Right lobe of liver (tissue), 6 donors: ENCODE data around the gene SLC35A3. TPM values are rescaled to one million over a fixed set of nuclear protein-coding genes. Genes with fewer than 3 reads are reported as not detected.

Source experiments
- ATAC-seq, 4 donors: fragments of 200-7000 bp; cut with Tn5 transposase; one replicate each; pipeline ENCODE4 v1.9.1; 2020; ENCODE audit warnings: mild to moderate bottlenecking in 4 of 4, moderate library complexity in 4 of 4
- DNase-seq, 3 donors: peaks; one replicate each; pipeline ENCODE4 v3.0.0-alpha.2; 2020
- H3K27ac ChIP-seq, 3 donors: fragments of 200-600 bp; one replicate each; pipeline ENCODE4 v1.8.0; 2022
- H3K27me3 ChIP-seq, 2 donors: fragments of 200-600 bp; one replicate each; pipeline ENCODE4 v1.8.0; 2022
- H3K36me3 ChIP-seq, 4 donors: fragments of 200-600 bp; sonication (generic) in 1 of 4; one replicate each; pipeline versions ENCODE4 v1.5.1 to v1.8.0; 2017 to 2022; ENCODE audit warnings: control low read depth in 1 of 4
- H3K4me1 ChIP-seq, 4 donors: fragments of 200-600 bp; sonication (generic) in 1 of 4; one replicate each; pipeline versions ENCODE4 v1.5.1 to v1.8.0; 2017 to 2022; ENCODE audit warnings: control low read depth in 1 of 4
- H3K4me3 ChIP-seq, 3 donors: fragments of 200-600 bp; one replicate each; pipeline ENCODE4 v1.8.0; 2022
- H3K9me3 ChIP-seq, 4 donors: fragments of 200-600 bp; sonication (generic) in 1 of 4; one replicate each; pipeline versions ENCODE4 v1.5.1 to v1.8.0; 2017 to 2022; ENCODE audit warnings: control low read depth in 1 of 4
- POLR2A ChIP-seq: fragments of 450-650 bp; IDR thresholded peaks from one replicate; pipeline ENCODE4 v1.6.1; 2017; ENCODE audit warnings: antibody characterized with exemption, mild to moderate bottlenecking
- WGBS: methylation state at CpG from one replicate; pipeline ENCODE4 v1.1.6; 2018; ENCODE audit warnings: low coverage, low lambda C conversion rate; ENCODE audit not compliant: insufficient coverage; ENCODE audit errors: missing lambda C conversion rate; 5-methylcytosine and 5-hydroxymethylcytosine counted together
- intact Hi-C, 2 donors: fragments of 100-400 bp; cut with DNase I; formaldehyde crosslinking; loops; one replicate each; pipeline versions ENCODE4 v1.11.2 to v1.14.1; 2022
- total RNA-seq, 6 experiments: library from RNA; depleted of rRNA in 2 of 6; stranded (reverse); fragments of >200 nt in 2 of 6; fragmentation: NEBNext Ultra II Directional in 3 of 6; extraction: Animal tissue kit (Norgen Biotek cat#: 25700) in 3 of 6; gene quantifications; one replicate each; pipeline versions ENCODE4 v1.1.0 to v1.2.4, GENCODE V29; 2016 to 2023
- TF ChIP-seq, protein P1 (sequence below), 4 donors: fragments of 200-600 bp in 3 of 4; fragments of 450-650 bp in 1 of 4; IDR thresholded peaks; one replicate each; pipeline versions ENCODE4 v1.5.1 to v1.8.0; 2016 to 2022; ENCODE audit warnings: antibody characterized with exemption in 4 of 4, mild to moderate bottlenecking in 2 of 4
- donor health status: DM: no; HTN: yes; CAD: no.
- donor health status: DM: no; HTN: no; CAD: no.
- donor health status: DM: no; HTN: no; CAD: no.
- donor health status: DM: no; HTN: yes; CAD: no.
- donor health status: DM: no; HTN: yes; CAD: no.

SLC35A3 gene
- total RNA-seq, 6 experiments from 2014 or later = 15.5 to 29.8 (median 23.8) TPM

DNA sequence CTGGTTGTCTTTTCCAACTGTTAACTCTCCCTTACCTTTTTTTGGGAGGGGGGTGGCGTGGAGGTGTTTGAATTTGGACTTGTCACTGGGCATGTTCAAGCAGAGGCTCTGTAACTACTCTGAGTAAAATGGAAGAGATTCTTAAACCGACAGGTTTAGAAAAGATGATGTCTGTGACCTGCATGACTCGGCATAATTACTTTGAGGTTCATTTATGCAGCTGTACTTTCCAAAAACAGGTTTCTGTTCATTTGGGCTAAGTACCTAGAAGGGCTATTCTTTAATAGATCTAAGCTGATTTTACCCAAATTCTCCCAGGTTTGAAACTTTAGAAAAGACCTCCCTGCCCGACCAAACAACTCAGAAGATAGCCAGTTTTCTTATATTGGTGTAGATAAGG, 80.3 kb downstream of the SLC35A3 start:
- TF ChIP-seq POLR2A = no peak
- TF ChIP-seq, protein P1, sequence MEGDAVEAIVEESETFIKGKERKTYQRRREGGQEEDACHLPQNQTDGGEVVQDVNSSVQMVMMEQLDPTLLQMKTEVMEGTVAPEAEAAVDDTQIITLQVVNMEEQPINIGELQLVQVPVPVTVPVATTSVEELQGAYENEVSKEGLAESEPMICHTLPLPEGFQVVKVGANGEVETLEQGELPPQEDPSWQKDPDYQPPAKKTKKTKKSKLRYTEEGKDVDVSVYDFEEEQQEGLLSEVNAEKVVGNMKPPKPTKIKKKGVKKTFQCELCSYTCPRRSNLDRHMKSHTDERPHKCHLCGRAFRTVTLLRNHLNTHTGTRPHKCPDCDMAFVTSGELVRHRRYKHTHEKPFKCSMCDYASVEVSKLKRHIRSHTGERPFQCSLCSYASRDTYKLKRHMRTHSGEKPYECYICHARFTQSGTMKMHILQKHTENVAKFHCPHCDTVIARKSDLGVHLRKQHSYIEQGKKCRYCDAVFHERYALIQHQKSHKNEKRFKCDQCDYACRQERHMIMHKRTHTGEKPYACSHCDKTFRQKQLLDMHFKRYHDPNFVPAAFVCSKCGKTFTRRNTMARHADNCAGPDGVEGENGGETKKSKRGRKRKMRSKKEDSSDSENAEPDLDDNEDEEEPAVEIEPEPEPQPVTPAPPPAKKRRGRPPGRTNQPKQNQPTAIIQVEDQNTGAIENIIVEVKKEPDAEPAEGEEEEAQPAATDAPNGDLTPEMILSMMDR (IDR thresholded peaks at IDR 0.05) = no peak
- H3K27ac ChIP-seq = no peak overlapping the region
- 65% methylated on average over 3 of the region's 4 CpGs for WGBS

DNA sequence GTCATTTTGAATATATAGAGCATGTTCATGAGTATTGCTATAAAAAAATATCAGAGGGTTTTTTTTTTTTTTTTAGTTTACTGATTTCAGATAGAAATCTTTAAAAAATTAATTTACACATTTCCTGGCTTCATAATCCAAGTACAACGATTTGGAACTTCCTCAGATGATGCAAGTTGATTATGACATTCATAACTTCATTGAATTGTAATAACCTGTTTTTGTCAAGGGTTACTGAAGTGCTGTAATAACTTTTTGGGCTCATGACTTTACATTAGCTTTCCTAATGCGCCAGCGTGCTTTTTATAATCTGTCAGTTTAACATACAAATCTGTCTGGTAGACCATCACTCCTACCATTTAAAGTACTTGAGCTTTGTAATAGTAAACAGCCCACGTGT, 81.6 kb downstream of the SLC35A3 start:
- no peaks in the 10 kb centered on the region for H3K9me3 ChIP-seq
- no peak overlapping the region for H3K27ac ChIP-seq
- ATAC-seq = no peak
- WGBS = 60% methylated on average over 2 of the region's 4 CpGs
- TF ChIP-seq, protein P1 (IDR thresholded peaks at IDR 0.05) = no peak
- TF ChIP-seq POLR2A = no peak
- no peak for DNase-seq
- H3K27me3 ChIP-seq = no peaks in the 10 kb centered on the region
- peaks cover 0 to 11% (median 0%) of the 10 kb centered on the region in 4 donors for H3K4me1 ChIP-seq
- intact Hi-C loops = no loop called here
- H3K36me3 ChIP-seq = no peaks in the 10 kb centered on the region
- H3K4me3 ChIP-seq = no peak overlapping the region

More for the DNA sequence above, 80.3 kb downstream of the SLC35A3 start:
- Histone ChIP-seq H3K9me3 (no peaks in the 10 kb centered on the region), H3K4me3 (no peak overlapping the region), H3K4me1 (peaks cover 0 to 14% (median 0%) of the 10 kb centered on the region in 4 donors), H3K36me3 (no peaks in the 10 kb centered on the region), H3K27me3 (no peaks in the 10 kb centered on the region)
- ATAC-seq = no peak
- intact Hi-C loops = no loop called here
- no peak for DNase-seq

DNA sequence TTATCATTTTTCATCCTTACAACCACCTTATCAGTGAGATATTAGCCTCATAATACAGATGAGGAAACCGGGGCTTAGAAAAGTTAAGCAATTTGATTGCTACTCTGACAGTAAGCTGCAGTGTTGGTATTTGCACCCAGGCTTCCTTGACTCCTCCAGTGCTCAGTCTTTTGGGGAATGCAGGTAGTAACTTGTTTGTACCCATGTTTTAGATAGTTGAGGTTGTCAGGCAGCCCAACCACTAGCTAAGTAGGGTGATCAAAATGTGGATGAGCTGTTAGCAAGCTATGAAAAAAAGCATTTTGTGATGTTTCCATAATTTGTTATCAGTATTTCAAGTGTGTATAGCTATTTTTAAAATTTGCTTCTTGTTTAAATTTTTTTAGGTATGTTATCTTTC, 82.1 kb downstream of the SLC35A3 start:
- H3K27ac ChIP-seq = no peak overlapping the region
- H3K36me3 ChIP-seq = no peaks in the 10 kb centered on the region
- no peak overlapping the region for H3K4me3 ChIP-seq
- H3K4me1 ChIP-seq = peaks cover 0 to 11% (median 0%) of the 10 kb centered on the region in 4 donors
- DNase-seq = no peak
- ATAC-seq = no peak
- intact Hi-C loops = no loop called here
- 56% methylated on average over 1 of the region's 1 CpG for WGBS
- no peaks in the 10 kb centered on the region for H3K27me3 ChIP-seq
- no peak for TF ChIP-seq POLR2A
- TF ChIP-seq, protein P1 (IDR thresholded peaks at IDR 0.05) = no peak
- H3K9me3 ChIP-seq = no peaks in the 10 kb centered on the region

DNA sequence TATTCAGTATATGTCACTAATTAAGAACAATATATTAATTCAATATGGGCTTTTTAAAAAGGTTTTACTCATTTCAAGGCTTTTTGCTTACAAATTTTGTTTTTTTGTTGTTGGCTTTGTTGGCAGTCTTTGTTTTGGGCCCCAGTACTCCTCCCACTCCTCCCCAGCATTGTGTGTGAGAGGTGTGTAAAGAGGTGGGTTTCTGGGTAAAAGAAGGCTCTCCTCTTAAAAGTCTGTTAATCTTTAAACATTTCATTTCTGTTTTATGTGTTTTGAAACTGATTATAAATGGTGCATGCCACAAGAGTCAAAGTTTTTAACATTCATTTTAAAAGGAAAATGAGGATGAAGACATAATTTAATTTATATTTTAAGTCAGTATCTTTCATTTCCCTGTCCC, 83.3 kb downstream of the SLC35A3 start:
- no peaks in the 10 kb centered on the region for H3K27me3 ChIP-seq
- H3K9me3 ChIP-seq = no peaks in the 10 kb centered on the region
- intact Hi-C loops = no loop called here
- peaks cover 0 to 11% (median 0%) of the 10 kb centered on the region in 4 donors for H3K4me1 ChIP-seq
- DNase-seq (no peak), ATAC-seq (no peak)
- no peaks in the 10 kb centered on the region for H3K36me3 ChIP-seq
- TF ChIP-seq, protein P1 (IDR thresholded peaks at IDR 0.05) = no peak
- TF ChIP-seq POLR2A = no peak
- H3K27ac ChIP-seq = no peak overlapping the region
- H3K4me3 ChIP-seq = no peak overlapping the region

DNA sequence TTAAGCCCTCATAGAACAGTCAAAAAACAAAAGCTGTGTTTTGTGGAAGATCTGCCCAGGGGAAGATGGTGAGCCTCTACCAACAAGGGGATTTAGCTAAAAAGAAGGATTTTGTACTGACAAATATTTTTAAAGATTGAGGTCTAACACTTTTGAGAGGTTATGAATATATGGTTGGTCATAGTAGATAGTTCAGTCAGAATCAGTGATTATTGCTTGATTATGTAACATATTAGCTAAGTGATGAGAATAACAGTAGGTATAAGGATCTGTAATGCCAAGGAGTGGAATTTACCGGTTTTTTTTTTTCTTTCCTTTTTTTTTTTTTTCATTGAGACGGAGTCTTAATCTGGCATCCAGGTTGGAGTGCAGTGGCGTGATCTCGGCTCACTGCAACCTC, 83.9 kb downstream of the SLC35A3 start:
- intact Hi-C loops = no loop called here
- Histone ChIP-seq H3K4me1 (peaks cover 0 to 11% (median 0%) of the 10 kb centered on the region in 4 donors), H3K27ac (no peak overlapping the region), H3K27me3 (no peaks in the 10 kb centered on the region), H3K4me3 (no peak overlapping the region), H3K9me3 (no peaks in the 10 kb centered on the region), H3K36me3 (no peaks in the 10 kb centered on the region)
- ATAC-seq = no peak
- no peak for DNase-seq
- 93% methylated on average over 4 of the region's 4 CpGs for WGBS
- TF ChIP-seq POLR2A = no peak
- TF ChIP-seq, protein P1 (IDR thresholded peaks at IDR 0.05) = no peak
